ENCODE measurements around the gene CALHM1. TPM values are rescaled to one million over a fixed set of nuclear protein-coding genes. Genes with fewer than 3 reads are reported as not detected.

Gene CALHM1
- total RNA-seq, 1 donor from 2014 or later = not detected

- no peaks in the 10 kb centered on the region for H3K27me3 Mint-ChIP-seq (ENCODE audit: unreplicated experiment)
- TF ChIP-seq CTCF (IDR thresholded peaks at IDR 0.05) = no peak
- no peak overlapping the region for H3K27ac Mint-ChIP-seq (ENCODE audit: unreplicated experiment)
- no peak for DNase-seq (ENCODE audit: extremely low spot score, unreplicated experiment)
- H3K4me1 Mint-ChIP-seq (ENCODE audit: unreplicated experiment) = peaks cover 19% of the 10 kb centered on the region
- no peak overlapping the region for H3K4me3 Mint-ChIP-seq (ENCODE audit: unreplicated experiment)
- no peaks in the 10 kb centered on the region for H3K9me3 Mint-ChIP-seq (ENCODE audit: unreplicated experiment)
- H3K36me3 Mint-ChIP-seq (ENCODE audit: unreplicated experiment) = no peaks in the 10 kb centered on the region
Observed at GRCh38 chr10:103475437-103475836, 16.7 kb upstream of the CALHM1 start.

GRCh38 chr10:103474077-103474476, 15.4 kb upstream of the CALHM1 start:
- no peak for DNase-seq (ENCODE audit: extremely low spot score, unreplicated experiment)
- Mint-ChIP-seq H3K27ac (ENCODE audit: unreplicated experiment) (no peak overlapping the region), H3K4me1 (ENCODE audit: unreplicated experiment) (peaks cover 15% of the 10 kb centered on the region), H3K36me3 (ENCODE audit: unreplicated experiment) (no peaks in the 10 kb centered on the region), H3K4me3 (ENCODE audit: unreplicated experiment) (no peak overlapping the region), H3K9me3 (ENCODE audit: unreplicated experiment) (no peaks in the 10 kb centered on the region), H3K27me3 (ENCODE audit: unreplicated experiment) (no peaks in the 10 kb centered on the region)
- TF ChIP-seq CTCF (IDR thresholded peaks at IDR 0.05) = no peak

GRCh38 chr10:103473261-103473671, 14.6 kb upstream of the CALHM1 start:
- H3K9me3 Mint-ChIP-seq (ENCODE audit: unreplicated experiment) = no peaks in the 10 kb centered on the region
- no peak for TF ChIP-seq CTCF (IDR thresholded peaks at IDR 0.05)
- no peaks in the 10 kb centered on the region for H3K27me3 Mint-ChIP-seq (ENCODE audit: unreplicated experiment)

GRCh38 chr10:103472005-103472404, 13.3 kb upstream of the CALHM1 start:
- peaks cover 14% of the 10 kb centered on the region for H3K4me1 Mint-ChIP-seq (ENCODE audit: unreplicated experiment)

More at GRCh38 chr10:103473261-103473671, 14.6 kb upstream of the CALHM1 start:
- Mint-ChIP-seq H3K4me3 (ENCODE audit: unreplicated experiment) (no peak overlapping the region), H3K4me1 (ENCODE audit: unreplicated experiment) (peaks cover 12% of the 10 kb centered on the region), H3K27ac (ENCODE audit: unreplicated experiment) (no peak overlapping the region), H3K36me3 (ENCODE audit: unreplicated experiment) (no peaks in the 10 kb centered on the region)
- no peak for DNase-seq (ENCODE audit: extremely low spot score, unreplicated experiment)

More at GRCh38 chr10:103472005-103472404, 13.3 kb upstream of the CALHM1 start:
- H3K4me3 Mint-ChIP-seq (ENCODE audit: unreplicated experiment) = no peak overlapping the region
- no peaks in the 10 kb centered on the region for H3K27me3 Mint-ChIP-seq (ENCODE audit: unreplicated experiment)
- no peaks in the 10 kb centered on the region for H3K9me3 Mint-ChIP-seq (ENCODE audit: unreplicated experiment)
- no peak for DNase-seq (ENCODE audit: extremely low spot score, unreplicated experiment)
- H3K36me3 Mint-ChIP-seq (ENCODE audit: unreplicated experiment) = no peaks in the 10 kb centered on the region
- no peak for TF ChIP-seq CTCF (IDR thresholded peaks at IDR 0.05)
- no peak overlapping the region for H3K27ac Mint-ChIP-seq (ENCODE audit: unreplicated experiment)

All from osteocyte (in vitro differentiated cells).